GM12891 (cell line): ENCODE data around the gene PSME3.
"Not testable (repeated sequence)": the region's sequence is repeated elsewhere in the genome, so short reads cannot be mapped to it uniquely, and the experiment has no call there.

Source experiments
- PAX5 ChIP-seq: IDR thresholded peaks from 2 replicates; pipeline ENCODE4 v1.6.1; 2011; ENCODE audit warnings: low read length, moderate library complexity, mild to moderate bottlenecking; ENCODE audit not compliant: insufficient read depth, severe bottlenecking
- POLR2A ChIP-seq: IDR thresholded peaks from 2 replicates; pipeline ENCODE4 v1.6.1; 2011; ENCODE audit warnings: low read depth, low read length, control low read depth
- POLR2AphosphoS5 ChIP-seq: IDR thresholded peaks from 2 replicates; pipeline ENCODE4 v1.6.1; 2011; ENCODE audit warnings: low read depth, low read length, control low read depth
- TAF1 ChIP-seq: IDR thresholded peaks from 2 replicates; pipeline ENCODE4 v1.6.1; 2011; ENCODE audit warnings: low read depth, low read length, control low read depth

DNA sequence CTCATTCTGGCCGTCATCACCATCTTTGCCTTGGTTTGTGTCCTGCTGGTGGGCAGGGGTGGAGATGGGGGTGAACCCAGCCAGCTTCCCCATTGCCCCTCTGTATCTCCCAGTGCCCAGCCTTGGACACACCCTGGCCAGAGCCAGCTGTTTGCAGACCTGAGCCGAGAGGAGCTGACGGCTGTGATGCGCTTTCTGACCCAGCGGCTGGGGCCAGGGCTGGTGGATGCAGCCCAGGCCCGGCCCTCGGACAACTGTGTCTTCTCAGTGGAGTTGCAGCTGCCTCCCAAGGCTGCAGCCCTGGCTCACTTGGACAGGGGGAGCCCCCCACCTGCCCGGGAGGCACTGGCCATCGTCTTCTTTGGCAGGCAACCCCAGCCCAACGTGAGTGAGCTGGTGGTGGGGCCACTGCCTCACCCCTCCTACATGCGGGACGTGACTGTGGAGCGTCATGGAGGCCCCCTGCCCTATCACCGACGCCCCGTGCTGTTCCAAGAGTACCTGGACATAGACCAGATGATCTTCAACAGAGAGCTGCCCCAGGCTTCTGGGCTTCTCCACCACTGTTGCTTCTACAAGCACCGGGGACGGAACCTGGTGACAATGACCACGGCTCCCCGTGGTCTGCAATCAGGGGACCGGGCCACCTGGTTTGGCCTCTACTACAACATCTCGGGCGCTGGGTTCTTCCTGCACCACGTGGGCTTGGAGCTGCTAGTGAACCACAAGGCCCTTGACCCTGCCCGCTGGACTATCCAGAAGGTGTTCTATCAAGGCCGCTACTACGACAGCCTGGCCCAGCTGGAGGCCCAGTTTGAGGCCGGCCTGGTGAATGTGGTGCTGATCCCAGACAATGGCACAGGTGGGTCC, 18.4 kb downstream of the PSME3 start:
- not testable (repeated sequence) for TF ChIP-seq POLR2A, POLR2AphosphoS5, TAF1, PAX5
